ENCODE results near the gene CBX4. TPM values are rescaled to one million over a fixed set of nuclear protein-coding genes. Genes with fewer than 3 reads are reported as not detected.

CBX4 gene
- total and polyA plus RNA-seq, 10 of the 15 experiments (the other 5 are each of a cell fraction or from before 2014, with no cell fraction given): 0.69 to 24.6 (median 4.2) TPM

- H3K27me3 ChIP-seq (replicated peaks in 1 of 2; ENCODE audit: control insufficient read depth in 2 of 2, insufficient read depth in 2 of 2, low read length in 1 of 2): no peaks in the 10 kb centered on the region; a peak in 1 of 4 replicates
- H3K36me3 ChIP-seq (ENCODE audit: control insufficient read depth in 2 of 2, insufficient read depth in 2 of 2, low read length in 1 of 2): no peaks in the 10 kb centered on the region
- H3K79me2 ChIP-seq (ENCODE audit: control insufficient read depth, insufficient read depth, low read length): no peaks in the 10 kb centered on the region
- CTCF ChIA-PET: interaction anchor here (1.3 kb wide), 1 partner anchor 10 kb away, joined by 4 read pairs; no protein-coding TSS in a partner anchor
- SMC1A ChIA-PET (ENCODE audit: uncharacterized antibody, unreplicated experiment): interaction anchor here (0.8 to 1.8 kb wide), 3 partner anchors 13 to 137 kb away, joined by 3 to 5 read pairs (median 3); no protein-coding TSS in a partner anchor
- no peak overlapping the region for H3K27ac ChIP-seq (ENCODE audit: control insufficient read depth, insufficient read depth)
- POLR2A ChIA-PET: no interaction called here
- H4K20me1 ChIP-seq (ENCODE audit: control insufficient read depth, insufficient read depth): no peaks in the 10 kb centered on the region
- TF ChIP-seq TCF12 (IDR thresholded peaks at IDR 0.05; ENCODE audit: low read depth, low read length): no peak
- TF ChIP-seq CTCF (IDR thresholded peaks at IDR 0.05 in 2 of 3, conservative IDR thresholded peaks at IDR 0.05 in 1 of 3; ENCODE audit: control insufficient read depth in 2 of 3, extremely low read depth in 1 of 3, insufficient read depth in 1 of 3, low read depth in 3 of 3, low read length in 3 of 3): no peak
- no peak for TF ChIP-seq EED (IDR thresholded peaks at IDR 0.05; ENCODE audit: low read depth)
- no peak for TF ChIP-seq EGR1 (IDR thresholded peaks at IDR 0.05; ENCODE audit: borderline replicate concordance in 1 of 2, low read depth in 2 of 2, low read length in 2 of 2)
- no peak for TF ChIP-seq PRDM15 (CRISPR knock-in tag; IDR thresholded peaks at IDR 0.05)
- no TSS peak for BruUV-seq (replicated peaks)
- no peak overlapping the region for H3K4me3 ChIP-seq
- no peaks in the 10 kb centered on the region for H3K9me3 ChIP-seq (replicated peaks; ENCODE audit: control insufficient read depth, insufficient read depth, low read length)
- intact Hi-C loops (cut with micrococcal nuclease; ENCODE audit: unreplicated experiment) (no loop called here), in situ Hi-C loops (cut with MboI) (no loop called here)
- H3K9ac ChIP-seq (ENCODE audit: control insufficient read depth, insufficient read depth, low read length): no peak overlapping the region
- RAD21 ChIA-PET (ENCODE audit: unreplicated experiment): no interaction called here
- H2AFZ ChIP-seq (ENCODE audit: control insufficient read depth, low read depth, low read length): no peak overlapping the region
- H3K4me2 ChIP-seq (ENCODE audit: control insufficient read depth, insufficient read depth): no peak overlapping the region
- 43% methylated on average over 10 of the region's 10 CpGs for WGBS (ENCODE audit: insufficient coverage, insufficient replicate concordance, low lambda C conversion rate, missing lambda C conversion rate)
- ATAC-seq: no peak
- no peaks in the 10 kb centered on the region for H3K4me1 ChIP-seq (ENCODE audit: control insufficient read depth, insufficient read depth, low read length)
- no peak for FAIRE-seq
- DNase-seq (ENCODE audit: low read depth, low spot score): no peak
Measured at GRCh38 chr17:79878329-79878947, 39.2 kb upstream of the CBX4 start.
